ENCODE measurements around the gene TESK2.
"Not testable (repeated sequence)": the region's sequence is repeated elsewhere in the genome, so short reads cannot be mapped to it uniquely, and the experiment has no call there.

Gene TESK2

GRCh38 chr1:45395582-45395981, 95.4 kb downstream of the TESK2 start:
- H3K36me3 ChIP-seq (ENCODE audit: insufficient read depth, insufficient read length, low read length): no peaks in the 10 kb centered on the region
- peaks cover 2% of the 10 kb centered on the region for H3K4me1 ChIP-seq (ENCODE audit: insufficient read depth, insufficient read length)
- no peak for DNase-seq (ENCODE audit: low read depth, low spot score)
- no peaks in the 10 kb centered on the region for H3K9me3 ChIP-seq (ENCODE audit: insufficient read depth, low read length)
- H3K4me3 ChIP-seq (ENCODE audit: insufficient read length, low read depth): no peak overlapping the region
- no peak overlapping the region for H3K9ac ChIP-seq (ENCODE audit: insufficient read length, low read depth)
- H3K27me3 ChIP-seq (ENCODE audit: insufficient read depth, insufficient read length): no peaks in the 10 kb centered on the region
- TF ChIP-seq SUZ12 (IDR thresholded peaks at IDR 0.05; ENCODE audit: extremely low read depth, insufficient read depth, insufficient read length) (no peak), ZNF274 (IDR thresholded peaks at IDR 0.05; ENCODE audit: low read depth, low read length) (no peak), YY1 (IDR thresholded peaks at IDR 0.05; ENCODE audit: insufficient read depth, insufficient read length) (no peak)

- Histone ChIP-seq H3K36me3 (ENCODE audit: insufficient read depth, insufficient read length, low read length) (no peaks in the 10 kb centered on the region), H3K9ac (ENCODE audit: insufficient read length, low read depth) (no peak overlapping the region), H3K4me3 (ENCODE audit: insufficient read length, low read depth) (no peak overlapping the region), H3K27me3 (ENCODE audit: insufficient read depth, insufficient read length) (no peaks in the 10 kb centered on the region), H3K4me1 (ENCODE audit: insufficient read depth, insufficient read length) (peaks cover 2% of the 10 kb centered on the region), H3K9me3 (ENCODE audit: insufficient read depth, low read length) (no peaks in the 10 kb centered on the region)
- DNase-seq (ENCODE audit: low read depth, low spot score): no peak
- TF ChIP-seq SUZ12 (IDR thresholded peaks at IDR 0.05; ENCODE audit: extremely low read depth, insufficient read depth, insufficient read length) (no peak), ZNF274 (IDR thresholded peaks at IDR 0.05; ENCODE audit: low read depth, low read length) (no peak), YY1 (IDR thresholded peaks at IDR 0.05; ENCODE audit: insufficient read depth, insufficient read length) (no peak)
Measured at GRCh38 chr1:45395051-45395450, 95.9 kb downstream of the TESK2 start.

- TF ChIP-seq SUZ12 (IDR thresholded peaks at IDR 0.05; ENCODE audit: extremely low read depth, insufficient read depth, insufficient read length): no peak
- TF ChIP-seq ZNF274 (IDR thresholded peaks at IDR 0.05; ENCODE audit: low read depth, low read length): no peak
- TF ChIP-seq YY1 (IDR thresholded peaks at IDR 0.05; ENCODE audit: insufficient read depth, insufficient read length): no peak
- no peaks in the 10 kb centered on the region for H3K9me3 ChIP-seq (ENCODE audit: insufficient read depth, low read length)
- H3K36me3 ChIP-seq (ENCODE audit: insufficient read depth, insufficient read length, low read length): no peaks in the 10 kb centered on the region
- no peak overlapping the region for H3K4me3 ChIP-seq (ENCODE audit: insufficient read length, low read depth)
- H3K4me1 ChIP-seq (ENCODE audit: insufficient read depth, insufficient read length): peaks cover 2% of the 10 kb centered on the region
- no peaks in the 10 kb centered on the region for H3K27me3 ChIP-seq (ENCODE audit: insufficient read depth, insufficient read length)
- DNase-seq (ENCODE audit: low read depth, low spot score): no peak
- H3K9ac ChIP-seq (ENCODE audit: insufficient read length, low read depth): no peak overlapping the region
Measured at GRCh38 chr1:45394342-45394741, 96.6 kb downstream of the TESK2 start.

- no peak for TF ChIP-seq YY1 (IDR thresholded peaks at IDR 0.05; ENCODE audit: insufficient read depth, insufficient read length)
- no peak for TF ChIP-seq ZNF274 (IDR thresholded peaks at IDR 0.05; ENCODE audit: low read depth, low read length)
- TF ChIP-seq SUZ12 (IDR thresholded peaks at IDR 0.05; ENCODE audit: extremely low read depth, insufficient read depth, insufficient read length): no peak
- Histone ChIP-seq H3K4me1 (ENCODE audit: insufficient read depth, insufficient read length) (peaks cover 2% of the 10 kb centered on the region), H3K9ac (ENCODE audit: insufficient read length, low read depth) (no peak overlapping the region), H3K4me3 (ENCODE audit: insufficient read length, low read depth) (no peak overlapping the region), H3K9me3 (ENCODE audit: insufficient read depth, low read length) (no peaks in the 10 kb centered on the region), H3K36me3 (ENCODE audit: insufficient read depth, insufficient read length, low read length) (no peaks in the 10 kb centered on the region), H3K27me3 (ENCODE audit: insufficient read depth, insufficient read length) (no peaks in the 10 kb centered on the region)
- no peak for DNase-seq (ENCODE audit: low read depth, low spot score)
Measured at GRCh38 chr1:45393718-45394302, 97.2 kb downstream of the TESK2 start.

GRCh38 chr1:45386219-45386618, 104.7 kb downstream of the TESK2 start:
- TF ChIP-seq ZNF274 (IDR thresholded peaks at IDR 0.05; ENCODE audit: low read depth, low read length) (no peak), SUZ12 (IDR thresholded peaks at IDR 0.05; ENCODE audit: extremely low read depth, insufficient read depth, insufficient read length) (no peak), YY1 (IDR thresholded peaks at IDR 0.05; ENCODE audit: insufficient read depth, insufficient read length) (no peak)
- Histone ChIP-seq H3K4me1 (ENCODE audit: insufficient read depth, insufficient read length) (no peaks in the 10 kb centered on the region), H3K9ac (ENCODE audit: insufficient read length, low read depth) (no peak overlapping the region), H3K4me3 (ENCODE audit: insufficient read length, low read depth) (no peak overlapping the region), H3K9me3 (ENCODE audit: insufficient read depth, low read length) (no peaks in the 10 kb centered on the region), H3K36me3 (ENCODE audit: insufficient read depth, insufficient read length, low read length) (no peaks in the 10 kb centered on the region), H3K27me3 (ENCODE audit: insufficient read depth, insufficient read length) (no peaks in the 10 kb centered on the region)
- no peak for DNase-seq (ENCODE audit: low read depth, low spot score)

- Histone ChIP-seq H3K9ac (ENCODE audit: insufficient read length, low read depth) (no peak overlapping the region), H3K4me1 (ENCODE audit: insufficient read depth, insufficient read length) (no peaks in the 10 kb centered on the region), H3K9me3 (ENCODE audit: insufficient read depth, low read length) (no peaks in the 10 kb centered on the region), H3K4me3 (ENCODE audit: insufficient read length, low read depth) (no peak overlapping the region), H3K36me3 (ENCODE audit: insufficient read depth, insufficient read length, low read length) (no peaks in the 10 kb centered on the region), H3K27me3 (ENCODE audit: insufficient read depth, insufficient read length) (no peaks in the 10 kb centered on the region)
- TF ChIP-seq SUZ12 (IDR thresholded peaks at IDR 0.05; ENCODE audit: extremely low read depth, insufficient read depth, insufficient read length) (no peak), ZNF274 (IDR thresholded peaks at IDR 0.05; ENCODE audit: low read depth, low read length) (no peak)
- no peak for DNase-seq (ENCODE audit: low read depth, low spot score)
Measured at GRCh38 chr1:45385302-45385701, 105.7 kb downstream of the TESK2 start.

- not testable (repeated sequence) for H3K36me3 ChIP-seq (ENCODE audit: insufficient read depth, insufficient read length, low read length); H3K27me3 ChIP-seq (ENCODE audit: insufficient read depth, insufficient read length); H3K4me3 ChIP-seq (ENCODE audit: insufficient read length, low read depth); H3K9me3 ChIP-seq (ENCODE audit: insufficient read depth, low read length); H3K4me1 ChIP-seq (ENCODE audit: insufficient read depth, insufficient read length); DNase-seq (ENCODE audit: low read depth, low spot score); H3K9ac ChIP-seq (ENCODE audit: insufficient read length, low read depth)
Measured at GRCh38 chr1:45384213-45384612, 106.8 kb downstream of the TESK2 start.

- H3K36me3 ChIP-seq (ENCODE audit: insufficient read depth, insufficient read length, low read length): no peaks in the 10 kb centered on the region
- no peaks in the 10 kb centered on the region for H3K9me3 ChIP-seq (ENCODE audit: insufficient read depth, low read length)
- H3K4me1 ChIP-seq (ENCODE audit: insufficient read depth, insufficient read length): no peaks in the 10 kb centered on the region
- no peak for TF ChIP-seq SUZ12 (IDR thresholded peaks at IDR 0.05; ENCODE audit: extremely low read depth, insufficient read depth, insufficient read length)
- no peak for TF ChIP-seq ZNF274 (IDR thresholded peaks at IDR 0.05; ENCODE audit: low read depth, low read length)
- TF ChIP-seq YY1 (IDR thresholded peaks at IDR 0.05; ENCODE audit: insufficient read depth, insufficient read length): no peak
- H3K27me3 ChIP-seq (ENCODE audit: insufficient read depth, insufficient read length): no peaks in the 10 kb centered on the region
- no peak for DNase-seq (ENCODE audit: low read depth, low spot score)
- H3K9ac ChIP-seq (ENCODE audit: insufficient read length, low read depth): no peak overlapping the region
- no peak overlapping the region for H3K4me3 ChIP-seq (ENCODE audit: insufficient read length, low read depth)
Measured at GRCh38 chr1:45383191-45383590, 107.8 kb downstream of the TESK2 start.
